ENCODE results near the gene SEC22A.

Gene SEC22A

GRCh38 chr3:123283657-123284398, 82.1 kb downstream of the SEC22A start:
- H3K9ac ChIP-seq (ENCODE audit: low read depth, low read length), result no peak overlapping the region
- no peaks in the 10 kb centered on the region for H3K9me3 ChIP-seq (ENCODE audit: control insufficient read depth, insufficient read depth, low read length)
- H3K36me3 ChIP-seq (ENCODE audit: insufficient read depth, low read length), result no peaks in the 10 kb centered on the region
- peaks cover 2% of the 10 kb centered on the region; the same call in 1 of the 2 replicates for H3K4me1 ChIP-seq (ENCODE audit: insufficient read depth, low read length)

GRCh38 chr3:123284399-123285010, 82.8 kb downstream of the SEC22A start:
- H3K9me3 ChIP-seq (ENCODE audit: control insufficient read depth, insufficient read depth, low read length), result no peaks in the 10 kb centered on the region
- H3K36me3 ChIP-seq (ENCODE audit: insufficient read depth, low read length), result no peaks in the 10 kb centered on the region

GRCh38 chr3:123285066-123285465, 83.3 kb downstream of the SEC22A start:
- H3K36me3 ChIP-seq (ENCODE audit: insufficient read depth, low read length), result no peaks in the 10 kb centered on the region
- H3K4me1 ChIP-seq (ENCODE audit: insufficient read depth, low read length), result no peaks in the 10 kb centered on the region
- no peaks in the 10 kb centered on the region for H3K9me3 ChIP-seq (ENCODE audit: control insufficient read depth, insufficient read depth, low read length)
- H3K9ac ChIP-seq (ENCODE audit: low read depth, low read length), result no peak overlapping the region

More at GRCh38 chr3:123284399-123285010, 82.8 kb downstream of the SEC22A start:
- Histone ChIP-seq H3K9ac (ENCODE audit: low read depth, low read length) (no peak overlapping the region), H3K4me1 (ENCODE audit: insufficient read depth, low read length) (no peaks in the 10 kb centered on the region)

GRCh38 chr3:123285479-123285878, 83.7 kb downstream of the SEC22A start:
- Histone ChIP-seq H3K36me3 (ENCODE audit: insufficient read depth, low read length) (no peaks in the 10 kb centered on the region), H3K9me3 (ENCODE audit: control insufficient read depth, insufficient read depth, low read length) (no peaks in the 10 kb centered on the region), H3K9ac (ENCODE audit: low read depth, low read length) (no peak overlapping the region), H3K4me1 (ENCODE audit: insufficient read depth, low read length) (no peaks in the 10 kb centered on the region)

- no peaks in the 10 kb centered on the region for H3K36me3 ChIP-seq (ENCODE audit: insufficient read depth, low read length)
- no peak overlapping the region for H3K9ac ChIP-seq (ENCODE audit: low read depth, low read length)
- no peaks in the 10 kb centered on the region for H3K9me3 ChIP-seq (ENCODE audit: control insufficient read depth, insufficient read depth, low read length)
- H3K4me1 ChIP-seq (ENCODE audit: insufficient read depth, low read length), result no peaks in the 10 kb centered on the region
Measured at GRCh38 chr3:123285931-123286307, 84.2 kb downstream of the SEC22A start.

GRCh38 chr3:123286308-123287023, 84.7 kb downstream of the SEC22A start:
- Histone ChIP-seq H3K36me3 (ENCODE audit: insufficient read depth, low read length) (no peaks in the 10 kb centered on the region), H3K9me3 (ENCODE audit: control insufficient read depth, insufficient read depth, low read length) (no peaks in the 10 kb centered on the region), H3K9ac (ENCODE audit: low read depth, low read length) (no peak overlapping the region), H3K4me1 (ENCODE audit: insufficient read depth, low read length) (no peaks in the 10 kb centered on the region)

GRCh38 chr3:123287051-123287961, 85.6 kb downstream of the SEC22A start:
- Histone ChIP-seq H3K9me3 (ENCODE audit: control insufficient read depth, insufficient read depth, low read length) (no peaks in the 10 kb centered on the region), H3K9ac (ENCODE audit: low read depth, low read length) (no peak overlapping the region), H3K36me3 (ENCODE audit: insufficient read depth, low read length) (no peaks in the 10 kb centered on the region), H3K4me1 (ENCODE audit: insufficient read depth, low read length) (no peaks in the 10 kb centered on the region)

- H3K4me1 ChIP-seq (ENCODE audit: insufficient read depth, low read length), result no peaks in the 10 kb centered on the region
- no peaks in the 10 kb centered on the region for H3K9me3 ChIP-seq (ENCODE audit: control insufficient read depth, insufficient read depth, low read length)
- no peaks in the 10 kb centered on the region for H3K36me3 ChIP-seq (ENCODE audit: insufficient read depth, low read length)
- no peak overlapping the region for H3K9ac ChIP-seq (ENCODE audit: low read depth, low read length)
Measured at GRCh38 chr3:123287962-123288302, 86.2 kb downstream of the SEC22A start.

GRCh38 chr3:123289391-123290106, 87.8 kb downstream of the SEC22A start:
- H3K9ac ChIP-seq (ENCODE audit: low read depth, low read length), result no peak overlapping the region
- H3K9me3 ChIP-seq (ENCODE audit: control insufficient read depth, insufficient read depth, low read length), result no peaks in the 10 kb centered on the region
- H3K4me1 ChIP-seq (ENCODE audit: insufficient read depth, low read length), result no peaks in the 10 kb centered on the region
- H3K36me3 ChIP-seq (ENCODE audit: insufficient read depth, low read length), result no peaks in the 10 kb centered on the region

- Histone ChIP-seq H3K36me3 (ENCODE audit: insufficient read depth, low read length) (no peaks in the 10 kb centered on the region), H3K9me3 (ENCODE audit: control insufficient read depth, insufficient read depth, low read length) (no peaks in the 10 kb centered on the region), H3K9ac (ENCODE audit: low read depth, low read length) (no peak overlapping the region), H3K4me1 (ENCODE audit: insufficient read depth, low read length) (no peaks in the 10 kb centered on the region)
Measured at GRCh38 chr3:123290107-123290930, 88.6 kb downstream of the SEC22A start.

- Histone ChIP-seq H3K9ac (ENCODE audit: low read depth, low read length) (no peak overlapping the region), H3K36me3 (ENCODE audit: insufficient read depth, low read length) (no peaks in the 10 kb centered on the region), H3K4me1 (ENCODE audit: insufficient read depth, low read length) (no peaks in the 10 kb centered on the region), H3K9me3 (ENCODE audit: control insufficient read depth, insufficient read depth, low read length) (no peaks in the 10 kb centered on the region)
Measured at GRCh38 chr3:123290962-123291361, 89.2 kb downstream of the SEC22A start.

GRCh38 chr3:123291404-123291803, 89.7 kb downstream of the SEC22A start:
- Histone ChIP-seq H3K36me3 (ENCODE audit: insufficient read depth, low read length) (no peaks in the 10 kb centered on the region), H3K9ac (ENCODE audit: low read depth, low read length) (no peak overlapping the region), H3K4me1 (ENCODE audit: insufficient read depth, low read length) (no peaks in the 10 kb centered on the region), H3K9me3 (ENCODE audit: control insufficient read depth, insufficient read depth, low read length) (no peaks in the 10 kb centered on the region)

Measured in ES-I3 (cell line).